K562 (cell line): ENCODE data around the gene AGAP1. TPM values are rescaled to one million over a fixed set of nuclear protein-coding genes. Genes with fewer than 3 reads are reported as not detected.

Experiments
- CBX3 ChIP-seq, 2 experiments: IDR thresholded peaks; 1 replicate in 1 of 2; 2 replicates in 1 of 2; pipeline ENCODE4 v1.6.1; 2012; ENCODE audit warnings: inconsistent platforms in 2 of 2, low read length in 2 of 2, borderline replicate concordance in 1 of 2, control low read depth in 1 of 2
- ESRRA ChIP-seq: fragments of 450-650 bp; IDR thresholded peaks from 2 replicates; pipeline ENCODE4 v1.6.1; 2014; ENCODE audit warnings: low read depth, mild to moderate bottlenecking, moderate library complexity, borderline replicate concordance
- FOSL1 ChIP-seq: fragments of 200-800 bp; sonication (Bioruptor generic); conservative IDR thresholded peaks from 2 replicates; pipeline ENCODE4 v1.6.1; 2016; ENCODE audit warnings: missing genetic modification characterization, missing compliant biosample characterization
- L3MBTL2 ChIP-seq: fragments of 450-650 bp; IDR thresholded peaks from 2 replicates; pipeline ENCODE4 v1.6.1; 2016; ENCODE audit warnings: mild to moderate bottlenecking, moderate library complexity
- LEF1 ChIP-seq: fragments of 450-650 bp; IDR thresholded peaks from 2 replicates; pipeline ENCODE4 v1.6.1; 2016; ENCODE audit warnings: mild to moderate bottlenecking
- MYBL2 ChIP-seq, 2 experiments: fragments of 450-650 bp in 1 of 2; sonication (generic) in 1 of 2; formaldehyde crosslinking in 1 of 2; IDR thresholded peaks; 2 replicates each; pipeline versions ENCODE4 v1.6.1 to v1.8.1; 2017 to 2022; ENCODE audit warnings: borderline replicate concordance in 1 of 2, inconsistent platforms in 1 of 2, low read depth in 1 of 2, mild to moderate bottlenecking in 1 of 2, missing genetic modification reagents in 1 of 2, moderate library complexity in 1 of 2
- MYC ChIP-seq, 2 experiments: fragments of 250-450 bp in 1 of 2; sonication (Bioruptor Pico) in 1 of 2; IDR thresholded peaks; 2 replicates each; pipeline versions ENCODE4 v1.5.1 to v1.6.1; 2012 to 2021; ENCODE audit warnings: low read depth in 2 of 2, borderline replicate concordance in 1 of 2, improper control_type of control experiment in 1 of 2, low read length in 1 of 2, mild to moderate bottlenecking in 1 of 2, moderate library complexity in 1 of 2
- RFX5 ChIP-seq: IDR thresholded peaks from 2 replicates; pipeline ENCODE4 v1.6.1; 2011; ENCODE audit warnings: low read depth, mild to moderate bottlenecking, improper control_type of control experiment, low read length
- SMARCC2 ChIP-seq: fragments of 450-650 bp; IDR thresholded peaks from 2 replicates; pipeline ENCODE4 v1.6.1; 2017; ENCODE audit warnings: antibody characterized with exemption, moderate library complexity, mild to moderate bottlenecking, low read depth
- SP1 ChIP-seq: sonication (generic); formaldehyde crosslinking; IDR thresholded peaks from 2 replicates; pipeline ENCODE4 v1.8.1; 2022; ENCODE audit warnings: mild to moderate bottlenecking, missing genetic modification reagents
- TEAD4 ChIP-seq, 2 experiments: sonication (generic) in 1 of 2; formaldehyde crosslinking in 1 of 2; IDR thresholded peaks; 2 replicates each; pipeline versions ENCODE4 v1.6.1 to v1.8.0; 2012 to 2022; ENCODE audit warnings: borderline replicate concordance in 1 of 2, inconsistent platforms in 1 of 2, low read length in 1 of 2, mild to moderate bottlenecking in 1 of 2, missing genetic modification reagents in 1 of 2
- THRAP3 ChIP-seq: fragments of 450-650 bp; IDR thresholded peaks from 2 replicates; pipeline ENCODE4 v1.6.1; 2016; ENCODE audit warnings: mild to moderate bottlenecking, inconsistent platforms, borderline replicate concordance
- ZC3H8 ChIP-seq: fragments of 450-650 bp; IDR thresholded peaks from 2 replicates; pipeline ENCODE4 v1.6.1; 2017
- ZNF696 ChIP-seq: fragments of 250-450 bp; sonication (Bioruptor Pico); conservative IDR thresholded peaks from 2 replicates; pipeline ENCODE4 v1.4.0; 2020; ENCODE audit warnings: mild to moderate bottlenecking, moderate library complexity
- ZSCAN32 ChIP-seq: fragments of 450-650 bp; formaldehyde crosslinking; IDR thresholded peaks from 2 replicates; pipeline ENCODE4 v1.4.0; 2020; ENCODE audit warnings: mild to moderate bottlenecking, moderate library complexity
- polyA plus RNA-seq, 8 experiments: library from polyadenylated mRNA; depleted of rRNA in 4 of 8; stranded (reverse) in 5 of 8; unstranded in 3 of 8; fragments of >200 nt; fragmentation: Nextera tagmentation in 2 of 8; fragmentation: Illumina TruSeq in 1 of 8; extraction: Ambion mirVana in 2 of 8; extraction: Trizol in 1 of 8; gene quantifications; 2 replicates each; pipeline versions ENCODE4 v1.2.1 to v1.2.3, GENCODE V29; 2011 to 2014; ENCODE audit warnings: inconsistent platforms in 1 of 8, missing spikeins in 1 of 8
- total RNA-seq, 7 experiments: library from RNA; depleted of rRNA in 6 of 7; stranded (reverse); fragments of >200 nt in 6 of 7; fragmentation: Illumina TruSeq in 2 of 7; extraction: Trizol in 2 of 7; gene quantifications; 2 replicates each; pipeline versions ENCODE4 v1.2.1 to v1.2.3, GENCODE V29; 2011 to 2021; ENCODE audit warnings: low replicate concordance in 1 of 7
- TF ChIP-seq, protein P1 (sequence below): fragments of 450-650 bp; formaldehyde crosslinking; IDR thresholded peaks from 2 replicates; pipeline ENCODE4 v1.4.0; 2020; ENCODE audit warnings: mild to moderate bottlenecking, moderate library complexity
- TF ChIP-seq, protein P2 (sequence below): fragments of 450-650 bp; IDR thresholded peaks from 2 replicates; pipeline ENCODE4 v1.6.1; 2016; ENCODE audit warnings: borderline replicate concordance
- TF ChIP-seq, protein P3 (sequence below): fragments of 250-450 bp; sonication (Bioruptor Pico); IDR thresholded peaks from 2 replicates; pipeline ENCODE4 v1.8.0; 2022; ENCODE audit warnings: moderate library complexity, mild to moderate bottlenecking, inconsistent platforms
- TF ChIP-seq, protein P4 (sequence below): fragments of 450-650 bp; formaldehyde crosslinking; IDR thresholded peaks from 2 replicates; pipeline ENCODE4 v1.4.0; 2022; ENCODE audit warnings: mild to moderate bottlenecking, moderate library complexity
- TF ChIP-seq, protein P5 (sequence below): sonication (generic); formaldehyde crosslinking; IDR thresholded peaks from 2 replicates; pipeline ENCODE4 v1.8.1; 2023; ENCODE audit warnings: mild to moderate bottlenecking, missing genetic modification reagents

AGAP1 gene
- total and polyA plus RNA-seq, 9 of the 15 experiments (the other 6 are each of a cell fraction or from before 2014, with no cell fraction given), result 1.3 to 24.0 (median 10.6) TPM

DNA sequence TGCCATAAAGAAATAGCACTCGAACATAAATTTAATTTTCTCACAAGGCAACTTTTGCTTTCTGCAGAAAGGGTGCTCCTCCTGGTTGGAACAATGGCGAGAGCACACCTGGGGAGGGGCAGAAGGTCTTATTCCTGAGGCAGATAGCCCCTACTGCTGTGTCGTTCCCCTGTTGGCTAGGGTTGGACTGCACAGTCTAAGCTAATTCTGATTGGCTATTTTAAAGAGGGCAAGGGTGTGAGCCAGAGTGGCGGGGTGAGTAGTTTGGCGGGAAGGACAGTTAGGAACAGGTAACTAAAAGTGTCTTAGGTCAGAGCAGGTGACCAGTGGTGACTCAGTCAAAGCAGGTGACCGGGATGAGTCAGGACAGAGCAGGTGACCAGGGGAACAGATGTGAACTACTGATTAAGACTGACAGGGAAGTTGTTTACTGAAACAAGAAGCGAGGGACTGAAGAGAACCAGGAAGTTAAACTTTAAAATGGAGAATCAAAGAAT, 49.7 kb upstream of the AGAP1 start (continued):
- peak; percentile 57 for TF ChIP-seq TEAD4 (IDR thresholded peaks at IDR 0.05; ENCODE audit: low read length)
- no peak for TF ChIP-seq TEAD4 (CRISPR knock-in tag; IDR thresholded peaks at IDR 0.05; ENCODE audit: borderline replicate concordance)
- TF ChIP-seq MYBL2 (IDR thresholded peaks at IDR 0.05; ENCODE audit: low read depth), result peak; percentile 91
- no peak for TF ChIP-seq MYBL2 (CRISPR knock-in tag; IDR thresholded peaks at IDR 0.05; ENCODE audit: borderline replicate concordance)
- no peak for TF ChIP-seq ZSCAN32 (CRISPR knock-in tag)
- TF ChIP-seq SMARCC2, result peak; percentile 60; the same call in 1 of the 2 replicates
- TF ChIP-seq ZNF696 (CRISPR knock-in tag), result no peak
- TF ChIP-seq LEF1, result no peak
- peak in 1 of 2 experiments; percentile 98; a peak in 2 of 3 replicates for TF ChIP-seq CBX3 (IDR thresholded peaks at IDR 0.05; ENCODE audit: borderline replicate concordance in 1 of 2, low read length in 2 of 2)
- no peak for TF ChIP-seq THRAP3
- TF ChIP-seq, protein P1, sequence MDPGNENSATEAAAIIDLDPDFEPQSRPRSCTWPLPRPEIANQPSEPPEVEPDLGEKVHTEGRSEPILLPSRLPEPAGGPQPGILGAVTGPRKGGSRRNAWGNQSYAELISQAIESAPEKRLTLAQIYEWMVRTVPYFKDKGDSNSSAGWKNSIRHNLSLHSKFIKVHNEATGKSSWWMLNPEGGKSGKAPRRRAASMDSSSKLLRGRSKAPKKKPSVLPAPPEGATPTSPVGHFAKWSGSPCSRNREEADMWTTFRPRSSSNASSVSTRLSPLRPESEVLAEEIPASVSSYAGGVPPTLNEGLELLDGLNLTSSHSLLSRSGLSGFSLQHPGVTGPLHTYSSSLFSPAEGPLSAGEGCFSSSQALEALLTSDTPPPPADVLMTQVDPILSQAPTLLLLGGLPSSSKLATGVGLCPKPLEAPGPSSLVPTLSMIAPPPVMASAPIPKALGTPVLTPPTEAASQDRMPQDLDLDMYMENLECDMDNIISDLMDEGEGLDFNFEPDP, result no peak
- TF ChIP-seq, protein P2, sequence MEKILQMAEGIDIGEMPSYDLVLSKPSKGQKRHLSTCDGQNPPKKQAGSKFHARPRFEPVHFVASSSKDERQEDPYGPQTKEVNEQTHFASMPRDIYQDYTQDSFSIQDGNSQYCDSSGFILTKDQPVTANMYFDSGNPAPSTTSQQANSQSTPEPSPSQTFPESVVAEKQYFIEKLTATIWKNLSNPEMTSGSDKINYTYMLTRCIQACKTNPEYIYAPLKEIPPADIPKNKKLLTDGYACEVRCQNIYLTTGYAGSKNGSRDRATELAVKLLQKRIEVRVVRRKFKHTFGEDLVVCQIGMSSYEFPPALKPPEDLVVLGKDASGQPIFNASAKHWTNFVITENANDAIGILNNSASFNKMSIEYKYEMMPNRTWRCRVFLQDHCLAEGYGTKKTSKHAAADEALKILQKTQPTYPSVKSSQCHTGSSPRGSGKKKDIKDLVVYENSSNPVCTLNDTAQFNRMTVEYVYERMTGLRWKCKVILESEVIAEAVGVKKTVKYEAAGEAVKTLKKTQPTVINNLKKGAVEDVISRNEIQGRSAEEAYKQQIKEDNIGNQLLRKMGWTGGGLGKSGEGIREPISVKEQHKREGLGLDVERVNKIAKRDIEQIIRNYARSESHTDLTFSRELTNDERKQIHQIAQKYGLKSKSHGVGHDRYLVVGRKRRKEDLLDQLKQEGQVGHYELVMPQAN, result no peak
- TF ChIP-seq MYC (IDR thresholded peaks at IDR 0.05; ENCODE audit: low read depth, low read length), result 0 out of 2 replicates have a peak, but pooled peaks have one; percentile 27
- TF ChIP-seq MYC (CRISPR knock-in tag; IDR thresholded peaks at IDR 0.05; ENCODE audit: borderline replicate concordance, low read depth), result no peak
- TF ChIP-seq RFX5, result no peak
- TF ChIP-seq, protein P3, sequence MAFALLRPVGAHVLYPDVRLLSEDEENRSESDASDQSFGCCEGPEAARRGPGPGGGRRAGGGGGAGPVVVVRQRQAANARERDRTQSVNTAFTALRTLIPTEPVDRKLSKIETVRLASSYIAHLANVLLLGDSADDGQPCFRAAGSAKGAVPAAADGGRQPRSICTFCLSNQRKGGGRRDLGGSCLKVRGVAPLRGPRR (CRISPR knock-in tag), result peak; percentile 80; the same call in 1 of the 2 replicates
- no peak for TF ChIP-seq ESRRA
- peak; percentile 69 for TF ChIP-seq L3MBTL2
- no peak for TF ChIP-seq ZC3H8
- peak; percentile 98 for TF ChIP-seq FOSL1 (tag)
- TF ChIP-seq, protein P4, sequence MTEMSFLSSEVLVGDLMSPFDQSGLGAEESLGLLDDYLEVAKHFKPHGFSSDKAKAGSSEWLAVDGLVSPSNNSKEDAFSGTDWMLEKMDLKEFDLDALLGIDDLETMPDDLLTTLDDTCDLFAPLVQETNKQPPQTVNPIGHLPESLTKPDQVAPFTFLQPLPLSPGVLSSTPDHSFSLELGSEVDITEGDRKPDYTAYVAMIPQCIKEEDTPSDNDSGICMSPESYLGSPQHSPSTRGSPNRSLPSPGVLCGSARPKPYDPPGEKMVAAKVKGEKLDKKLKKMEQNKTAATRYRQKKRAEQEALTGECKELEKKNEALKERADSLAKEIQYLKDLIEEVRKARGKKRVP (CRISPR knock-in tag), result no peak
- TF ChIP-seq SP1 (CRISPR knock-in tag), result peak; percentile 35; the same call in 1 of the 2 replicates
- TF ChIP-seq, protein P5, sequence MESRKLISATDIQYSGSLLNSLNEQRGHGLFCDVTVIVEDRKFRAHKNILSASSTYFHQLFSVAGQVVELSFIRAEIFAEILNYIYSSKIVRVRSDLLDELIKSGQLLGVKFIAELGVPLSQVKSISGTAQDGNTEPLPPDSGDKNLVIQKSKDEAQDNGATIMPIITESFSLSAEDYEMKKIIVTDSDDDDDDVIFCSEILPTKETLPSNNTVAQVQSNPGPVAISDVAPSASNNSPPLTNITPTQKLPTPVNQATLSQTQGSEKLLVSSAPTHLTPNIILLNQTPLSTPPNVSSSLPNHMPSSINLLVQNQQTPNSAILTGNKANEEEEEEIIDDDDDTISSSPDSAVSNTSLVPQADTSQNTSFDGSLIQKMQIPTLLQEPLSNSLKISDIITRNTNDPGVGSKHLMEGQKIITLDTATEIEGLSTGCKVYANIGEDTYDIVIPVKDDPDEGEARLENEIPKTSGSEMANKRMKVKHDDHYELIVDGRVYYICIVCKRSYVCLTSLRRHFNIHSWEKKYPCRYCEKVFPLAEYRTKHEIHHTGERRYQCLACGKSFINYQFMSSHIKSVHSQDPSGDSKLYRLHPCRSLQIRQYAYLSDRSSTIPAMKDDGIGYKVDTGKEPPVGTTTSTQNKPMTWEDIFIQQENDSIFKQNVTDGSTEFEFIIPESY (CRISPR knock-in tag), result peak; percentile 93
